Esophagus squamous epithelium (tissue), 4 donors: Measurements from ENCODE around the gene ANKRD44.

Experiments
- POLR2A ChIP-seq, 4 donors: fragments of 450-650 bp; IDR thresholded peaks; one replicate each; pipeline ENCODE4 v1.6.1; 2017; ENCODE audit warnings: antibody characterized with exemption in 4 of 4, mild to moderate bottlenecking in 4 of 4, moderate library complexity in 3 of 4
- TF ChIP-seq, protein P1 (sequence below), 6 experiments: fragments of 450-650 bp in 4 of 6; fragments of 200-600 bp in 2 of 6; sonication (generic) in 2 of 6; IDR thresholded peaks; one replicate each; pipeline ENCODE4 v1.5.1; 2016 to 2019; ENCODE audit warnings: antibody characterized with exemption in 6 of 6, mild to moderate bottlenecking in 4 of 6, moderate library complexity in 4 of 6

GRCh38 chr2:197353393-197354168, 43.0 kb upstream of the ANKRD44 start:
- TF ChIP-seq, protein P1, sequence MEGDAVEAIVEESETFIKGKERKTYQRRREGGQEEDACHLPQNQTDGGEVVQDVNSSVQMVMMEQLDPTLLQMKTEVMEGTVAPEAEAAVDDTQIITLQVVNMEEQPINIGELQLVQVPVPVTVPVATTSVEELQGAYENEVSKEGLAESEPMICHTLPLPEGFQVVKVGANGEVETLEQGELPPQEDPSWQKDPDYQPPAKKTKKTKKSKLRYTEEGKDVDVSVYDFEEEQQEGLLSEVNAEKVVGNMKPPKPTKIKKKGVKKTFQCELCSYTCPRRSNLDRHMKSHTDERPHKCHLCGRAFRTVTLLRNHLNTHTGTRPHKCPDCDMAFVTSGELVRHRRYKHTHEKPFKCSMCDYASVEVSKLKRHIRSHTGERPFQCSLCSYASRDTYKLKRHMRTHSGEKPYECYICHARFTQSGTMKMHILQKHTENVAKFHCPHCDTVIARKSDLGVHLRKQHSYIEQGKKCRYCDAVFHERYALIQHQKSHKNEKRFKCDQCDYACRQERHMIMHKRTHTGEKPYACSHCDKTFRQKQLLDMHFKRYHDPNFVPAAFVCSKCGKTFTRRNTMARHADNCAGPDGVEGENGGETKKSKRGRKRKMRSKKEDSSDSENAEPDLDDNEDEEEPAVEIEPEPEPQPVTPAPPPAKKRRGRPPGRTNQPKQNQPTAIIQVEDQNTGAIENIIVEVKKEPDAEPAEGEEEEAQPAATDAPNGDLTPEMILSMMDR (IDR thresholded peaks at IDR 0.05), result no peak
- no peak for TF ChIP-seq POLR2A (IDR thresholded peaks at IDR 0.05)
